GM18873 (cell line): ENCODE measurements around the gene GOLGA8N.

Experiments used
- ATAC-seq: cut with Tn5 transposase; IDR thresholded peaks from one replicate; pipeline ENCODE4 v1.9.1; 2021; ENCODE audit warnings: mild to moderate bottlenecking, moderate library complexity, moderate number of reproducible peaks; ENCODE audit not compliant: unreplicated experiment, low FRiP score

Gene GOLGA8N

DNA sequence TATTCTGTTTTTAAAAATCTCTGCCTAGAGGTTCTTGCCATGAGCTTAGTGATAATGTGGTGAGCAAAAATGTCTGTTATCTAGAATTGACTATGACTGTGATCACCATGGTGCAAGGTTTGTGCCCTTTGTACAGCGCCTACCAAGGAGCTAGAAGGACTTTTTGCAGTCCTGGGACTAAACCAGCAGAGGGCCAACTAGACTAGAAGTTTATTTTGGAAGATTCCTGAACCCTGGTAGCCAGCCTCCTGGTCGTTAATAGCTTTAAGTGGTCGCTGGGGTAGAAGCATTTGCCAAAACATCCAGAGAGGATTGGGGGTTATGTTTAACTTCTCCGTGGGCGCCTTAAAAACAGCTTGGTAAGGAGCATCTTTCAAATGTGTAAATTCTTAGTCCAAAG lies 56.1 kb downstream of the GOLGA8N start:
- ATAC-seq = no peak

DNA sequence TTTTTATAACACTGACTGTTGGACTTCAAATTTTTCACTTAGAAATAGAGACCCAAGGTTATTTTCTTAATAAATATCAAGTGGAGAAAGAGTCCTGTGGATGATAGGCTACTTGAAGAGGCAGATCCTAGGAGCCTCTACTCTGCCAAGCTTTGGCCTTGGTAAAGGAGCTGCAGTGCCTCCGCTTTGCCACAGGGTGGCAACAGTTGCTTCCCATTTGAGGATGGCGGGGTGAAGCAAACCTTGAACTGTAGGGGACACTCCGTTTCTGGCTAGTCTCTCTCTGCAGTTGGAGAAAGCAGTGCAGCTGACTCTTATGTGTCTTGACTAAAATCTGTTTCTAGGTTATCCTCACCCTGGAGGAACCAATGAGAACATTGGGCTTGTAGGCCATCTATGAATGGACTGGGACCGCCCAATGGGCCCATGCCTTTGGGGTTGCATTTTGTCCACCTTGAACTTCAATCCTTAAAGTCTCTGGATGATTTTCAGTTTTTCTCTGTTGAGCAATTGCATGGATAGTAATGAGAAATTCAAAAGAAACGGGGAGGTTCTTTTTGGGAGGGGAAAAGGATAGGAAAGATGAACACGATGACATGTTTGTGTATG lies 58.1 kb downstream of the GOLGA8N start:
- ATAC-seq = no peak

DNA sequence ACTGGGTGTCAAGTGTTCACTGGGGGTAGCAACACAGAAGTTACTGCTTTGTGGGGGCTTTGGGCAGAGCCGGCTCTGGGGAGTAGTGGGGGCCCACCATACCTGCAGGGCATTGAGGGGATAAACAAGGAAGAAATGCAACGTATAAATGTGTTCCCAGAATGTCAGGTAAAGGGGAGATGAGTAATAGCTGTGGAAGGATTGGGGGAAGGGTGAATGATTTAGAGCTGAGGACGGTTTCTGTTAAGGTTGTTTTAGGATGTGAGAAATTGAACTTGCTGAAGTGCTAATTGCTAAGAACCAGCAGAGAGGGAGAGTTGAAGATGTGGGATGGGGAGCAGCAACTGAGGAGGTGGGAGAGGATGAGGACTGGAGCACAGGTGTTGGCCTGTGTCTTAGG lies 58.9 kb downstream of the GOLGA8N start:
- ATAC-seq = no peak

DNA sequence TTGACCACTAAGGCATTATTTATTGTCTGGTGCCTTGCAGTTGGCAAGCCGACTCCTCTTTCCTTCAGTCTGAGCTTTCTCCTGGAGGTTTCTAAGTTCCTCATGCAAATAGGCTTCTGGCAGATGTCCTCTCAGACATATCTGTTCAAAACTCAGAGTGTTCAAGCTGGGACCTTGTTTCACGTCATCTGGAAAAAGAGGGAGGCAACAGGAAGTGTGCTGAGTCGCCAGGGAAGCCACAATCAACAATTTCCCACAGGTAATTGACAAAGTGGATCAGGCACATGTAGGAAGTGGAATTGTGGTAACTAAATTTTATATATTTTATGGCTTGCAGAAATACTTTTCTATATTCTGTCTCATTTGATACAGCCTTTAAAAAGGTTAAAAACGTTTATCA lies 62.8 kb downstream of the GOLGA8N start:
- ATAC-seq = no peak

DNA sequence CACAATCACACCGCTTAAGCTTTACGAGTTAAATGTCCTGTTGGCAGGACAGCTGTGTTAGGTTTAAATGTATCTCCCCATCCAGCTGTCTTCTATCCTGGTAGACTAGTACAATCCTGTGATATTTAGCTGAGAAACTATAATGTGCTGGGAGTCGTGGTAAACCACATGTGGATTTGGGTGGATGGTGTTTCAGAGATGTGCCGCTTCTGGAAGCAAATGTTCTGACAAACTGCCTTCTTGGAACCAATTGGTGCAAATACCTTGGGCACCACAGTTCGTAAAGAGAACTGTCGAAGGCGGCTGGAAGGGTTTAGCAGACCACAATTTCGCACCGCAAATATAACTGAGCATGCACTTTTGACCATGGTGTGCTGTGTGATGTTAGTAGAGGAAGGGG lies 63.2 kb downstream of the GOLGA8N start:
- ATAC-seq = no peak
